NCI-H526 (cell line): Measurements from ENCODE around the gene TTC21A.

ENCODE experiments used
- DNase-seq, 2 experiments: peaks; one replicate each; lab custom pipeline; 2025; lab: John Stamatoyannopoulos, UW

The TTC21A gene

GRCh38 chr3:39099738-39100499, 7.6 kb upstream of the TTC21A start:
- DNase-seq, result no peak

GRCh38 chr3:39100500-39100886, 7.0 kb upstream of the TTC21A start:
- no peak for DNase-seq

- peak in 1 of 2 experiments; percentile 44 for DNase-seq
Measured at GRCh38 chr3:39101022-39101689, 6.3 kb upstream of the TTC21A start.

GRCh38 chr3:39102504-39103323, 4.8 kb upstream of the TTC21A start:
- DNase-seq, result no peak

- no peak for DNase-seq
Measured at GRCh38 chr3:39103324-39103693, 4.2 kb upstream of the TTC21A start.

GRCh38 chr3:39103791-39104552, 3.5 kb upstream of the TTC21A start:
- no peak for DNase-seq

- no peak for DNase-seq
Measured at GRCh38 chr3:39104961-39105686, 2.4 kb upstream of the TTC21A start.

GRCh38 chr3:39105687-39106063, 1.8 kb upstream of the TTC21A start:
- no peak for DNase-seq

GRCh38 chr3:39106281-39106811, 1.1 kb upstream of the TTC21A start:
- DNase-seq, result peak in 1 of 2 experiments; percentile 13

- DNase-seq, result peak in 1 of 2 experiments; percentile 54
Measured at GRCh38 chr3:39106851-39107387, 561 bp upstream of the TTC21A start.

- no peak for DNase-seq
Measured at GRCh38 chr3:39108200-39108710, 775 bp downstream of the TTC21A start.

GRCh38 chr3:39109086-39109485, 1.6 kb downstream of the TTC21A start:
- DNase-seq, result no peak

- no peak for DNase-seq
Measured at GRCh38 chr3:39110041-39110639, 2.7 kb downstream of the TTC21A start.

- DNase-seq, result no peak
Measured at GRCh38 chr3:39112113-39112512, 4.6 kb downstream of the TTC21A start.

- no peak for DNase-seq
Measured at GRCh38 chr3:39112535-39112934, 5.1 kb downstream of the TTC21A start.

- no peak for DNase-seq
Measured at GRCh38 chr3:39113291-39113690, 5.8 kb downstream of the TTC21A start.

- DNase-seq, result no peak
Measured at GRCh38 chr3:39114456-39114855, 7.0 kb downstream of the TTC21A start.

GRCh38 chr3:39115870-39116269, 8.4 kb downstream of the TTC21A start:
- no peak for DNase-seq

GRCh38 chr3:39118079-39118478, 10.6 kb downstream of the TTC21A start:
- no peak for DNase-seq
